Left lung (tissue), 10 donors: Measurements from ENCODE around the gene SF1. TPM values are rescaled to one million over a fixed set of nuclear protein-coding genes. Genes with fewer than 3 reads are reported as not detected.

ENCODE experiments used
- ATAC-seq: fragments of 200-7000 bp; cut with Tn5 transposase; one replicate; pipeline ENCODE4 v1.9.1; 2020; ENCODE audit warnings: moderate library complexity
- DNase-seq, 4 donors: peaks; one replicate each; pipeline ENCODE4 v3.0.0-alpha.2; 2013 to 2020
- H3K27ac ChIP-seq, 2 donors: fragments of 200-600 bp; sonication (generic) in 1 of 2; one replicate each; pipeline versions ENCODE4 v1.5.0 to v1.8.0; 2020 to 2021
- H3K27me3 ChIP-seq, 2 donors: fragments of 200-600 bp; sonication (generic) in 1 of 2; one replicate each; pipeline versions ENCODE4 v1.5.0 to v1.8.0; 2020 to 2021
- H3K36me3 ChIP-seq, 2 donors: fragments of 200-600 bp; sonication (generic) in 1 of 2; one replicate each; pipeline versions ENCODE4 v1.5.0 to v1.8.0; 2020 to 2021
- H3K4me1 ChIP-seq, 2 donors: fragments of 200-600 bp; one replicate each; pipeline ENCODE4 v1.8.0; 2021
- H3K4me3 ChIP-seq, 2 donors: fragments of 200-600 bp; sonication (generic) in 1 of 2; one replicate each; pipeline versions ENCODE4 v1.5.0 to v1.8.0; 2020 to 2021; ENCODE audit warnings: mild to moderate bottlenecking in 1 of 2
- H3K9me3 ChIP-seq, 2 donors: fragments of 200-600 bp; sonication (generic) in 1 of 2; one replicate each; pipeline versions ENCODE4 v1.5.0 to v1.8.0; 2020 to 2021
- CTCF ChIP-seq, 2 donors: fragments of 200-600 bp; sonication (generic) in 1 of 2; IDR thresholded peaks; one replicate each; pipeline versions ENCODE4 v1.5.0 to v1.8.0; 2021; ENCODE audit warnings: antibody characterized with exemption in 2 of 2
- intact Hi-C, 2 donors: fragments of 100-400 bp; cut with DNase I; formaldehyde crosslinking; loops; one replicate each; pipeline versions ENCODE4 v1.11.2 to v1.14.2; 2022
- polyA plus RNA-seq, 6 donors: library from polyadenylated mRNA; unstranded; fragments of 120-200 nt; gene quantifications; one replicate each; pipeline ENCODE4 v1.2.1, GENCODE V29; 2013; ENCODE audit not compliant: insufficient read length in 6 of 6
- total RNA-seq, 2 donors: library from RNA; stranded (reverse); fragmentation: NEBNext Ultra II Directional; extraction: Animal tissue kit (Norgen Biotek cat#: 25700); gene quantifications; one replicate each; pipeline ENCODE4 v1.2.1, GENCODE V29; 2021
- donor health status: DM: no; HTN: yes; CAD: no.
- donor health status: DM: no; HTN: no; CAD: no.

Gene SF1
- total and polyA plus RNA-seq, 8 donors: 169 to 519 (median 446) TPM

GRCh38 chr11:64750361-64751054 lies 27.8 kb downstream of the SF1 start:
- ATAC-seq: no peak

GRCh38 chr11:64747961-64748665 lies 30.2 kb downstream of the SF1 start:
- H3K27ac ChIP-seq: no peak overlapping the region
- peaks cover 0 to 5% of the 10 kb centered on the region in 2 donors for H3K36me3 ChIP-seq
- H3K27me3 ChIP-seq: peaks cover 5 to 29% of the 10 kb centered on the region in 2 donors
- H3K9me3 ChIP-seq: no peaks in the 10 kb centered on the region
- peaks cover 17 to 31% of the 10 kb centered on the region in 2 donors for H3K4me1 ChIP-seq
- ATAC-seq (no peak), DNase-seq (no peak)
- no peak for TF ChIP-seq CTCF (IDR thresholded peaks at IDR 0.05)
- H3K4me3 ChIP-seq: no peak overlapping the region
- intact Hi-C loops: no loop called here

More at GRCh38 chr11:64750361-64751054, 27.8 kb downstream of the SF1 start:
- Histone ChIP-seq H3K4me1 (peaks cover 2 to 10% of the 10 kb centered on the region in 2 donors), H3K9me3 (no peaks in the 10 kb centered on the region), H3K27me3 (peaks cover 0 to 8% of the 10 kb centered on the region in 2 donors), H3K4me3 (no peak overlapping the region), H3K36me3 (peaks cover 0 to 5% of the 10 kb centered on the region in 2 donors), H3K27ac (no peak overlapping the region)
- intact Hi-C loops: no loop called here
- TF ChIP-seq CTCF (IDR thresholded peaks at IDR 0.05): no peak
- DNase-seq: no peak

- Histone ChIP-seq H3K27ac (peak overlapping the region; percentile 88 to 99), H3K4me3 (no peak overlapping the region), H3K4me1 (peaks cover 27 to 47% of the 10 kb centered on the region in 2 donors), H3K27me3 (peaks cover 5 to 46% of the 10 kb centered on the region in 2 donors), H3K9me3 (no peaks in the 10 kb centered on the region), H3K36me3 (peaks cover 0 to 5% of the 10 kb centered on the region in 2 donors)
- no peak for DNase-seq
- intact Hi-C loops: no loop called here
- no peak for ATAC-seq
- no peak for TF ChIP-seq CTCF (IDR thresholded peaks at IDR 0.05)
Measured at GRCh38 chr11:64746486-64746885, 31.9 kb downstream of the SF1 start.

- peak; percentile 19 to 95 (median 72) for DNase-seq
- TF ChIP-seq CTCF (IDR thresholded peaks at IDR 0.05): no peak
- Histone ChIP-seq H3K4me3 (peak overlapping the region; percentile 28 to 59), H3K36me3 (peaks cover 0 to 6% of the 10 kb centered on the region in 2 donors), H3K27ac (peak overlapping the region; percentile 88 to 99), H3K9me3 (no peaks in the 10 kb centered on the region), H3K4me1 (peaks cover 27 to 53% of the 10 kb centered on the region in 2 donors), H3K27me3 (peaks cover 5 to 53% of the 10 kb centered on the region in 2 donors)
- intact Hi-C loops: no loop called here
- peak; percentile 54 for ATAC-seq
Measured at GRCh38 chr11:64745521-64746328, 32.6 kb downstream of the SF1 start.
